Activated T-cell treated with anti-CD3 and anti-CD28 coated beads, Interleukin-2, amount 50 U/mL, for 72 hours (primary cell): ENCODE data around the gene LHPP. TPM values are rescaled to one million over a fixed set of nuclear protein-coding genes. Genes with fewer than 3 reads are reported as not detected.

Experiments used
- ATAC-seq, 2 donors: fragments of 150-1000 bp; cut with Tn5 transposase; replicated peaks in 1 of 2; 2 replicates each; pipeline ENCODE4 v1.10.0; 2021; ENCODE audit warnings: moderate library complexity in 2 of 2, mild to moderate bottlenecking in 1 of 2
- DNase-seq, 2 donors: peaks; one replicate each; pipeline ENCODE4 v3.0.0; 2021 to 2022; ENCODE audit warnings: mixed read lengths in 1 of 2
- H3K27ac Mint-ChIP-seq: one replicate; pipeline ENCODE4 v1.8.0; 2022; ENCODE audit warnings: mild to moderate bottlenecking, moderate library complexity, mixed read lengths
- H3K27me3 Mint-ChIP-seq: one replicate; pipeline ENCODE4 v1.8.0; 2022; ENCODE audit warnings: low read depth, mixed read lengths
- H3K36me3 Mint-ChIP-seq, 2 donors: one replicate each; pipeline ENCODE4 v1.8.0; 2022; ENCODE audit warnings: mixed read lengths in 2 of 2, mild to moderate bottlenecking in 1 of 2; ENCODE audit not compliant: insufficient read depth in 2 of 2
- H3K4me1 Mint-ChIP-seq: one replicate; pipeline ENCODE4 v1.8.0; 2022; ENCODE audit warnings: low read depth, mixed read lengths
- H3K4me3 Mint-ChIP-seq, 2 donors: one replicate each; pipeline ENCODE4 v1.8.0; 2022; ENCODE audit warnings: mild to moderate bottlenecking in 2 of 2, mixed read lengths in 2 of 2, moderate library complexity in 2 of 2
- H3K9me3 Mint-ChIP-seq, 2 donors: one replicate each; pipeline ENCODE4 v1.8.0; 2022; ENCODE audit warnings: mixed read lengths in 2 of 2
- total RNA-seq, 2 donors: library from RNA; stranded (reverse); gene quantifications; one replicate each; pipeline ENCODE4 v1.2.3, GENCODE V29; 2022

The LHPP gene
- total RNA-seq, 2 donors from 2014 or later: 8.7 to 13.5 TPM

DNA sequence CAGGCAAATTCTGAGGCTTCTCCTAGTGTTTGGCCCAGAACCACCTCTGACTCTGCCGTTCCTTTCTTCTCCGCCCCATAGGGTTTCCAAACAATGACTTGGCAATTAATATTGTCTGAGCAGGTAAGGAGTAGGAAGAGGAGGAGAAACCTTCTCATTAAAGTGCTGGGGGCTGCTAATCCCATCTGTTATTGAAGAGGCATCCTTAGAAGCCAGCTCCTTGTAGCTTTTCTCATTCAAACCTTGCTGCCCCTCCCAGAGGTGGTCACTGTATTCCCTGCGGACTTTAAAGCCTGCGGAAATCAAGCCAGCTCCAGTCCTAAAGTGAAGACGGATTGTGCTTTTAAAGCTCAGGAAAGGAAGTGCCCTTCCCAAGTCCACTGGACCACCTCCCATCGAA, 10.3 kb upstream of the LHPP start:
- DNase-seq (no peak), ATAC-seq (no peak)
- H3K4me3 Mint-ChIP-seq: peak overlapping the region; percentile 24 to 74
- H3K27ac Mint-ChIP-seq: no peak overlapping the region
- no peaks in the 10 kb centered on the region for H3K9me3 Mint-ChIP-seq
- peaks cover 87% of the 10 kb centered on the region for H3K27me3 Mint-ChIP-seq
- H3K4me1 Mint-ChIP-seq: peaks cover 21% of the 10 kb centered on the region
- H3K36me3 Mint-ChIP-seq: peaks cover 0 to 3% of the 10 kb centered on the region in 2 donors

DNA sequence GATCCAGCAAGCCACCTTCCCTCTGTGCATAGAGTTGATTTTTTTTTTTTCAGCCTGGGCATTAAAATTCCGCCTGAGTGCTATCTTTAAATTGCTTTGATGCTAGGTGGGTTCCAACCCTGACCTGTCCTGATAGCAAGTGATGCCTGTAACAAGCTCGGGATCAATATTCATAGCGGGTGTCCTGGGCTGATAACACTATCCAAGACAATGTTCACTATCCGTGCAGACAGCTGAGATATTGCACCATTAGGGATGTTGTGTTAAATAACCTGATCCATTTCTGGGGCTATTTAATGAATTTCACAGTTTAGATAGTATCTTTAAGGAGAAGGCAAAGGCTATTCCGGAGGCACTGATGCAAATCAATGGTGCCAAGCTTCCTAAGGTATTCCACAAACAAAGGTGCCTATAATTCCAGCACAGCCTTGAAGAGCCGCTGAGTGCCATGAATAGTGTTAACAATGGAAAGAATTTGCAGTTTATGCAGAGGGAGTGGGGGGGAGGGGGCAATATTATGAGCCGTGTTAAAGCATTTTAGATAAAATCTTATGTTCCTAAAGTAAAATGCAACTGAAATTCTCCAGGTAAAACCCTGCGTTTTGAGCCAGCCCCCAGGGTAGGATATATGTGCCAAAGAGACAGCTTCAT, 7.5 kb upstream of the LHPP start:
- no peak overlapping the region for H3K4me3 Mint-ChIP-seq
- peaks cover 71% of the 10 kb centered on the region for H3K27me3 Mint-ChIP-seq
- no peaks in the 10 kb centered on the region for H3K9me3 Mint-ChIP-seq
- H3K27ac Mint-ChIP-seq: no peak overlapping the region
- ATAC-seq (no peak), DNase-seq (no peak)
- H3K4me1 Mint-ChIP-seq: peaks cover 9% of the 10 kb centered on the region
- peaks cover 0 to 1% of the 10 kb centered on the region in 2 donors for H3K36me3 Mint-ChIP-seq

DNA sequence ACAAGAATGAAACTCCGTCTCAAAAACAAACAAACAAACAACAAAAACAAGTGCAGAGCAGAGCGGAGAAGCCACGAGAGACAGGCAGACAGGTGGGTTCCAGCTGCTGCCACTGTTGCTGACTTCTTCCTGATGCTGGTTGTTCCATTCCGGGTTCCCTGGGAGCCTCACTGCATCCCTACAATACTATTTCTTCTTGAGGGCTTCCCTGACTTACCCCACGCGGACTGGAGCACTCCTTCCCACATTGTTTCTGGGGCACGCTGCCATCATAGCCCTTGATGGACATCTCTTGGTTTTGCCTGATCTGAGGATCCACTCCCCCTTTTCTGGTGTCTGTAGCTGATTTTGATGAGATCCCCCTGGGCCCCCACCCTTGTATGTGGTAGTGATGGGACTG, 6.2 kb upstream of the LHPP start:
- H3K27me3 Mint-ChIP-seq: peaks cover 61% of the 10 kb centered on the region
- ATAC-seq (no peak), DNase-seq (no peak)
- no peaks in the 10 kb centered on the region for H3K9me3 Mint-ChIP-seq
- peaks cover 2% of the 10 kb centered on the region for H3K4me1 Mint-ChIP-seq
- no peak overlapping the region for H3K4me3 Mint-ChIP-seq
- H3K27ac Mint-ChIP-seq: no peak overlapping the region
- H3K36me3 Mint-ChIP-seq: no peaks in the 10 kb centered on the region

DNA sequence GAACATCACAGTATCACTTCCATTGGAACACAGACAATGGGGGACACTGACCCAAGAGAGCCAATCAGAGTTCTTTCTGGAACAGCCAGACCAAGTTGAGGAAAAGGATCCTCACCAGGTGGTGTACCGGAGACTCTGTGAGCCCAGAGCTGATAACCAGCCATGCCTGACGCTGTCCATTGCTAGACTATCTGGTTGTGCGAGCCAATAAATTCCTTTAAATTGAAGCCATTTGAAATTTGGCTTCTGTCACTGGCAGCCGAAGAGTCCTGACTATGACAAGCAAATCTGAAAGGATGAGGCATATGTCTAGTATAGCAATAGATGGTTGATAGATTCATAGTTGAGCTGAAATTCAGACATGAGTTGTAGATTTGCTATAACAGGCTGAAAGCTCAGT, 3.1 kb upstream of the LHPP start:
- DNase-seq (no peak), ATAC-seq (no peak)
- peaks cover 5% of the 10 kb centered on the region for H3K4me1 Mint-ChIP-seq
- no peak overlapping the region for H3K27ac Mint-ChIP-seq
- no peaks in the 10 kb centered on the region for H3K9me3 Mint-ChIP-seq
- H3K36me3 Mint-ChIP-seq: peaks cover 0 to 1% of the 10 kb centered on the region in 2 donors
- H3K27me3 Mint-ChIP-seq: peaks cover 31% of the 10 kb centered on the region
- no peak overlapping the region for H3K4me3 Mint-ChIP-seq

DNA sequence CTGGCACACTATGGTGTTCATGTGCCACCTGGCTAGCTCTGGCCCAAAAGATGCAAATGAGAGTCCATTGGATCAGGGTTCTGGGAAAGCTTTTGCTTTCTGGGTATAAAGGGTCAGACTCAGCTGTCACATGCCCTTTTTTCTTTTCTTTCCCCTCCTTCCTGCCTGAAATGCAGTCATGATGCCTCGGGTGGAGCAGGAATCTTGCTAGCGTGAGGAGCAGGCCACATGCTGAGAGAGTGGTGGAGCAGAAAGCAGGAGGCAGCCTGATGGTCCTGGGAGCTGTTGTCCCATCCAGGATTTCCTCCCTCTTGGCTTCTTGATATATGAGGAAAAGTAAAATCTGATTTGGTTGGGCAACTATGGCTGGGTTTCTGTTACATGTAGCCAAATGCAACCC, 2.7 kb upstream of the LHPP start:
- Mint-ChIP-seq H3K9me3 (no peaks in the 10 kb centered on the region), H3K27me3 (peaks cover 26% of the 10 kb centered on the region), H3K4me1 (peaks cover 5% of the 10 kb centered on the region), H3K4me3 (no peak overlapping the region), H3K27ac (no peak overlapping the region), H3K36me3 (peaks cover 0 to 1% of the 10 kb centered on the region in 2 donors)
- ATAC-seq (no peak), DNase-seq (no peak)

DNA sequence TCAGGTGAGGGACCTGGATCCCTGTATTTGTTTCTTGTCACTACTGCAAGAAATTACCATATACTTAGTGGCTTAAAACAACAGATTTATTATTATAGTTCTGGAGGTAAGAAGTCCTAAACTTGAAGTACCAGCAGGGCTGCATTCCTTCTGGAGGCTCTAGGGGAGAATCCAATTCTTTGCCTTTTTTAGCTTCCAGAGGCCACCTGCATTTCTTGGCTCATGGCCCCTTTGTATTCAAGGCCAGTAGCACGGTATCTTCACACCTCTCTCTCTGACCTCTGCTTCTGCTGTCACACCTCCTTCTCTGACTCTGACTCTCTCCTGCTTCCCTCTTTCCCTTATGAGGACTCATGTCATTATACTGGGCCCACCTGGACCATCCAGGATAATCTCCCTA, 2.2 kb upstream of the LHPP start:
- Mint-ChIP-seq H3K27me3 (peaks cover 21% of the 10 kb centered on the region), H3K4me1 (peaks cover 8% of the 10 kb centered on the region)

DNA sequence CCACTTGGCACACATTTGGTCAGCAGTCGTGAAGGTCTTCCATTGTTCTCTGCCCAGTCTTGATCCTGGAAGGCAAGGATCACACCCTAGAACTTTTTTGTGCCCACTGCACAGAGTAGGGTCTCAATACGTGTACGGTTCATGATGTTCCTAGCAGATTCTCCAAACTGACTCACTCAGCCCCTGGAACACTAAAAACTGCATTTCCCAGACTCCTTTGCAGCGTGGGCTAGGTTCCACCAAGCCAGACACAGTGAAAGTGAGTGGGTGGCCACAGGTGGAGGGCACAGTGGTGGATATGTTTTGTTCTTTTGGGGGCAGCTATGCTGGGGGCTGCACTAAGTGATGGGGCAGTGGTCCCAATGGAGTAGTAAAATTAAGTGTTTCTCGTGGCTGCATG, 1.5 kb upstream of the LHPP start:
- peaks cover 15% of the 10 kb centered on the region for H3K4me1 Mint-ChIP-seq
- no peak overlapping the region for H3K4me3 Mint-ChIP-seq
- ATAC-seq (no peak), DNase-seq (no peak)
- peaks cover 14% of the 10 kb centered on the region for H3K27me3 Mint-ChIP-seq
- no peaks in the 10 kb centered on the region for H3K9me3 Mint-ChIP-seq
- H3K36me3 Mint-ChIP-seq: peaks cover 0 to 1% of the 10 kb centered on the region in 2 donors
- H3K27ac Mint-ChIP-seq: no peak overlapping the region

More for the DNA sequence above, 2.2 kb upstream of the LHPP start:
- ATAC-seq: no peak
- no peak for DNase-seq
- Mint-ChIP-seq H3K4me3 (no peak overlapping the region), H3K27ac (no peak overlapping the region), H3K36me3 (peaks cover 0 to 1% of the 10 kb centered on the region in 2 donors), H3K9me3 (no peaks in the 10 kb centered on the region)

DNA sequence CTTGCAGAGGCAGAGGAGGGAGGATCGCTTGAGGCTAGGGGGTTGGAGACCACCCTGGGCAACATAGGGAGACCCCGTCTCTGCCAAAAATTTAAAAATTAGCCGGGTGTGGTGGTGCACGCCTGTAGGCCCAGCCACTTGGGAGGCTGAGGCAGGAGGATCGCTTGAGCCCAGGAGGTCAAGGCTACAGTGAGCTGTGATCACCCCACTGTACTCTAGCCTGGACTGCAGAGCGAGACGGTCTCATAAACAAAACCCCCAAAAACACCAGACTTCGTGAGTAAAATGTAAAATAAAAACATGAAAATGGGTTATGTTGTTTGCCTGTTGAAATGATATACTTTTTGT, 699 bp downstream of the LHPP start:
- H3K4me1 Mint-ChIP-seq: peaks cover 24% of the 10 kb centered on the region

DNA sequence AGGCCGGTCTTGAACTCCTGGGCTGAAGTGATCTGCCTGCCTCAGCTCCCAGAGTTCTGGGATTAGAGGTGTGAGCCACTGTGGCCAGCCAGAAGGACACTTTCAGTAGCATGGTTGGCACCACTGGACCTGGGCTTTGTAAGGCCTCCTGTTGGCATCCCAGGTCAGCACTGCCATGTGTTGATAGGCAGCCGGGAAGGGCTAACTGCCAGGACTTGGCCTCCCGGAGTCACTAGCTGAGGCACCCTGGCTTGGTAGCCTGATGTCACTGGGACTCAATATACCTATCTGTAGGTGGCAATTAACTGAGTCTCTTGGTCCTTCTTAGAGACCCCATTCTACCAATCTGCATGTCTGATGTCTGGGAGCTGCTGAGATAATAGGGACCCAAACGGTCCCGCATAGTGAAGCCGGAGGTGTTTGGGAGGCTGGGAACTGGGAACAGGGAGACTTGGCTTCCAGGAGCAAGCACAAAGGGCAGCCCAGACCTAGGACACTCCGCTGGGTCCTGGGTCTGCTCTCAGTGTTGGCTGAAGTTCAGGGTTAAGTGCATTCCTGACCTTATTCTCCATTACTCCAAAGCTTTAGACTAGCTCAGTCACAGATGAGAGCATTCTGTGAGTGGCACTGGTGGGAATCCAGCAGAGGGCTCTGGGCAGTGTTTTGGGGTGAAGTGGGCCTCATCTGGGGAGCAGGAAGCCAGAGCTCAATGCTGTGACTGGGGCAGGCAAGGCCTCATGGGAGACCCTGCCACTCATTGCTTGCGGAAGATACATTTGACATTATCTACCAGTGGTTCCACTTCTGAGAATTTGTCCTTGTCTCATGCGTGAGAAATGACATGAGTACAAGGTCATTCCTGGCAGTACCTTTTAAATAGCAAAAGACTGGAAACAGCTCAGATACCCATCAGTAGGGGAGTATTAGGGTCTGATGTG, 2.7 kb downstream of the LHPP start:
- Mint-ChIP-seq H3K27me3 (no peaks in the 10 kb centered on the region), H3K9me3 (no peaks in the 10 kb centered on the region), H3K4me1 (peaks cover 24% of the 10 kb centered on the region), H3K27ac (peak overlapping the region; percentile 64), H3K36me3 (peaks cover 0 to 1% of the 10 kb centered on the region in 2 donors), H3K4me3 (peak overlapping the region; percentile 36 to 76)
- ATAC-seq (no peak), DNase-seq (no peak)

More for the DNA sequence above, 699 bp downstream of the LHPP start:
- peaks cover 0 to 1% of the 10 kb centered on the region in 2 donors for H3K36me3 Mint-ChIP-seq
- DNase-seq: no peak
- H3K27ac Mint-ChIP-seq: no peak overlapping the region
- no peaks in the 10 kb centered on the region for H3K9me3 Mint-ChIP-seq
- no peaks in the 10 kb centered on the region for H3K27me3 Mint-ChIP-seq
- no peak for ATAC-seq
- peak overlapping the region; percentile 88 for H3K4me3 Mint-ChIP-seq

DNA sequence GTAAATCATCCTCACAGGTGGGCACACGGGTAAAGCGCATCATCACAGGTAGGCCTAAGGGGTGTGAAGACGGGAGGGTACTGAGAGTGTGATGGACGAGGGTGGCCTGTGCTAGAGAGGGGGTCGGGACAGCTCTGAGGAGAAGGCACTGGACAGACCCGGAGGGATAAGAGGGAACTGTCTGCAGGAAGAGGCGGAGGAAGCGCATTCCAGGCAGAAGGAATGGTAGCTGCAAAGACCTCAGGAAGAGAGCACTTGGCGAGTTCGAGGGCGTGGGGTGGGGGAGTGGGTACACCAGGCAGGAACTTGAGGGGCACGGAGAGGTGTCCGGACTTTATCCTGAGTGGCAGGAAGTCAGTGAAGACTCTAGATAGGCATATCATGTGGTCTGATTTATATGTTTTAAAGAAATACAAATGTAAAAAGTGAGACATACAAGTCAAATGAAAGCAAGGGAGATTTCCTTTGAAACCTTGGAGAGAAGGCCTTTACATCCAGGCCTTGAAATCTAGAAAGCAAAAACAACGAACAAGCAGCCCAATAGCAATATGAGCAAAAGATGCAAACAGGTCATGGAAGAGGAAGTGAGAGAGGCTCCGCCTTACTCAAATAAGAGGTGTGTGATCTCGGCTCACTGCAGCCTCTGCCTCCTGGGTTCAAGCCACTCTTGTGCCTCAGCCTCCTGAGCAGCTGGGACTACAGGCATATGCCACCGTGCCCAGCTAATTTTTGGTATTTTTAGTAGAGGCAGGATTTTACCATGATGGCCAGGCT, 3.6 kb downstream of the LHPP start:
- peak overlapping the region; percentile 69 for H3K27ac Mint-ChIP-seq
- H3K36me3 Mint-ChIP-seq: peaks cover 0 to 1% of the 10 kb centered on the region in 2 donors
- ATAC-seq (no peak), DNase-seq (no peak)
- H3K9me3 Mint-ChIP-seq: no peaks in the 10 kb centered on the region
- H3K27me3 Mint-ChIP-seq: no peaks in the 10 kb centered on the region
- peaks cover 24% of the 10 kb centered on the region for H3K4me1 Mint-ChIP-seq
- H3K4me3 Mint-ChIP-seq: peak overlapping the region; percentile 36 to 76

DNA sequence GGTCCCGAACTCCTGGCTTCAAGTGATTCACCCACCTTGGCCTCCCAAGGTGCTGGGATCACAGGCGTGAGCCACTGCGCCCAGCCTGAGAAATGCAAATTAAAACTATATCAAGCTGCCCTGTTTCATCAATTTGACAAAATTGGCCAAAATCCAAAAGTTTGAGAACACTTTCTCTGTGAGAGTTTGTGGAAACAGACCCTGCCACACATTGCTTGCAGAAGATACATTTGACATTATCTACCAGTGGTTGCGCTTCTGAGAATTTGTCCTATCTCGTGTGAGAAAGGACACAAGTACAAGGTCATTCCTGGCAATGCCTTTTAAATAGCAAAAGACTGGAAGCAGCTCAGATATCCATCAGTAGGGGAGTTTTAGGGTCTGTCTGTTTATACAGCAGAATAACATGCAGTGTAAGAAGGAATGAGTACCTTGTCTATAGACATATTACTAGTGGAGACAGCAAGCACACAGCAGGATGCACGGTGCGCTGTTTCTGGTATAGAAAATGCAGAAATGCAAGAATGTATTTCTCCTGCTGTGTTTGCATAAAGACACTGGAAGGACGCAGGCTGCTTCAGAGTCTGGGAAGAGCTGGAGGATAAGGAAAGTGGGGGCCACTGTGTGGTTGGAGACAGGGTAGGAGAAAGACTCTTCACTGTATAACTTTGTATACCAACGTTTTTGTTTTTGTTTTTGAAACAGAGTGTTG, 4.3 kb downstream of the LHPP start:
- no peaks in the 10 kb centered on the region for H3K9me3 Mint-ChIP-seq
- DNase-seq: no peak
- no peak for ATAC-seq
- peaks cover 24% of the 10 kb centered on the region for H3K4me1 Mint-ChIP-seq
- H3K27me3 Mint-ChIP-seq: no peaks in the 10 kb centered on the region
- peak overlapping the region; percentile 36 to 76 for H3K4me3 Mint-ChIP-seq
- H3K36me3 Mint-ChIP-seq: peaks cover 0 to 1% of the 10 kb centered on the region in 2 donors
- H3K27ac Mint-ChIP-seq: peak overlapping the region; percentile 69

DNA sequence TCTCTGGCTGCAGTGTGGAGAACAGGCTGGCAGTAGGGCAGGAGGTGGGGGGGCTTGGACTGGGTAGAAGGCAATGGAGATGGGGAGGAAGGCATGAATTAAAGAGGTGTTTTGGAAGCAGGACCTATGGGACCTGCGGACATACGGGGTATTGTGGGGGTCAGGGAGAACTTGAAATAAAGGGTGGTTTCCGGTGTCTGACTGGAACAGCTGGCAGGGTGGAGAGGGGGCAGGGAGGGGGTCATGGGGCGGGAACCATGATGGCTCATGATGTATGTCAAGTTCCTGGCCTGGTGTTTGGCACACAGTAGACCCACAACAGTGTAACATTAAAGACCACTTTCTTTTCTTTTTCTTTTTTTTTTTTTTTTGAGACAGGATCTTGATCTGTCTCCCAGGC, 5.5 kb downstream of the LHPP start:
- DNase-seq (no peak), ATAC-seq (no peak)
- Mint-ChIP-seq H3K27ac (no peak overlapping the region), H3K4me1 (peaks cover 23% of the 10 kb centered on the region), H3K36me3 (no peaks in the 10 kb centered on the region), H3K27me3 (no peaks in the 10 kb centered on the region), H3K9me3 (no peaks in the 10 kb centered on the region), H3K4me3 (no peak overlapping the region)
